GM12878 (cell line): ENCODE data around the gene MCRIP2. TPM values are rescaled to one million over a fixed set of nuclear protein-coding genes. Genes with fewer than 3 reads are reported as not detected.

Experiments used
- ATAC-seq: fragments of 200-7000 bp; cut with Tn5 transposase; 3 replicates; pipeline ENCODE4 v1.9.1; 2020; ENCODE audit warnings: mild to moderate bottlenecking, moderate library complexity
- BruUV-seq: library from RNA; stranded (reverse); fragments of 400-500 nt; replicated peaks from 2 replicates; lab custom pipeline; 2021; lab: Mats Ljungman, UMichigan
- CTCF ChIA-PET: fragments of 300-600 bp; sonication (Branson Sonifier 250); formaldehyde crosslinking; extraction: SDS; loops from one replicate; lab custom pipeline; 2021; ENCODE audit warnings: inconsistent platforms; lab: Yijun Ruan, JAX
- POLR2A ChIA-PET: fragments of 350-600 bp; formaldehyde crosslinking; extraction: SDS; loops from one replicate; lab custom pipeline; 2021; ENCODE audit warnings: inconsistent platforms; lab: Charles Lee
- RAD21 ChIA-PET: fragments of 300-600 bp; sonication (Branson Sonifier 250); formaldehyde crosslinking; loops from one replicate; lab custom pipeline; 2023; ENCODE audit warnings: antibody characterized with exemption; ENCODE audit not compliant: unreplicated experiment; lab: Charles Lee
- SMC1A ChIA-PET: fragments of 300-600 bp; sonication (Branson Sonifier 250); formaldehyde crosslinking; loops from one replicate; lab custom pipeline; 2023; ENCODE audit not compliant: unreplicated experiment, uncharacterized antibody; lab: Charles Lee
- DNase-seq: peaks from one replicate; pipeline ENCODE4 v3.0.0-alpha.2; 2011; ENCODE audit warnings: low read depth, low spot score
- FAIRE-seq: peaks from 3 replicates; lab custom pipeline; 2011; peaks lifted over from hg19 to GRCh38; lab: Jason Lieb, UNC
- H2AFZ ChIP-seq: 2 replicates; pipeline ENCODE4 v1.6.0; 2011; ENCODE audit warnings: low read depth, low read length, control low read depth; ENCODE audit not compliant: control insufficient read depth
- H3K27ac ChIP-seq: 2 replicates; pipeline ENCODE4 v1.5.1; 2011; ENCODE audit warnings: control low read depth; ENCODE audit not compliant: control insufficient read depth, insufficient read depth
- H3K27me3 ChIP-seq, 2 experiments: replicated peaks in 1 of 2; 2 replicates each; pipeline versions ENCODE4 v1.6.0 to v1.6.1; 2011; ENCODE audit warnings: low read length in 1 of 2; ENCODE audit not compliant: control insufficient read depth in 2 of 2, insufficient read depth in 2 of 2
- H3K36me3 ChIP-seq, 2 experiments: 2 replicates each; pipeline ENCODE4 v1.5.1; 2011; ENCODE audit warnings: low read length in 1 of 2; ENCODE audit not compliant: control insufficient read depth in 2 of 2, insufficient read depth in 2 of 2
- H3K4me1 ChIP-seq: 2 replicates; pipeline ENCODE4 v1.6.1; 2011; ENCODE audit warnings: mild to moderate bottlenecking, low read length, moderate library complexity, mixed read lengths; ENCODE audit not compliant: control insufficient read depth, insufficient read depth
- H3K4me2 ChIP-seq: 2 replicates; pipeline ENCODE4 v1.6.0; 2011; ENCODE audit warnings: control low read depth; ENCODE audit not compliant: control insufficient read depth, insufficient read depth
- H3K4me3 ChIP-seq: fragments of 200-600 bp; sonication (generic); 2 replicates; pipeline ENCODE4 v1.5.1; 2016
- H3K79me2 ChIP-seq: 2 replicates; pipeline ENCODE4 v1.6.0; 2011; ENCODE audit warnings: low read length; ENCODE audit not compliant: control insufficient read depth, insufficient read depth
- H3K9ac ChIP-seq: 2 replicates; pipeline ENCODE4 v1.8.0; 2011; ENCODE audit warnings: low read length, control low read depth, mixed read lengths; ENCODE audit not compliant: control insufficient read depth, insufficient read depth
- H3K9me3 ChIP-seq: replicated peaks from 3 replicates; pipeline ENCODE4 v1.5.1; 2011; ENCODE audit warnings: mild to moderate bottlenecking, low read length; ENCODE audit not compliant: control insufficient read depth, insufficient read depth
- H4K20me1 ChIP-seq: 2 replicates; pipeline ENCODE4 v1.6.0; 2011; ENCODE audit not compliant: control insufficient read depth, insufficient read depth
- CBFB ChIP-seq: IDR thresholded peaks from 2 replicates; pipeline ENCODE4 v1.6.1; 2016; ENCODE audit warnings: antibody characterized with exemption, low read depth
- CREM ChIP-seq: IDR thresholded peaks from 2 replicates; pipeline ENCODE4 v1.6.1; 2014; ENCODE audit warnings: antibody characterized with exemption, low read depth
- CUX1 ChIP-seq: IDR thresholded peaks from 2 replicates; pipeline ENCODE4 v1.6.1; 2012; ENCODE audit warnings: improper control_type of control experiment, low read depth, low read length; ENCODE audit not compliant: insufficient replicate concordance
- EP300 ChIP-seq, 2 experiments: fragments of 150-350 bp in 1 of 2; IDR thresholded peaks; 2 replicates each; pipeline ENCODE4 v1.6.1; 2011 to 2012; ENCODE audit warnings: low read depth in 2 of 2, low read length in 2 of 2, borderline replicate concordance in 1 of 2, improper control_type of control experiment in 1 of 2, inconsistent platforms in 1 of 2; ENCODE audit not compliant: control insufficient read depth in 1 of 2
- FOXK2 ChIP-seq: fragments of 450-650 bp; IDR thresholded peaks from 2 replicates; pipeline ENCODE4 v1.6.1; 2017; ENCODE audit warnings: mild to moderate bottlenecking, moderate library complexity
- HSF1 ChIP-seq: fragments of 150-350 bp; IDR thresholded peaks from 2 replicates; pipeline ENCODE4 v1.6.1; 2014; ENCODE audit warnings: mild to moderate bottlenecking, low read depth, low read length
- IRF5 ChIP-seq: fragments of 450-650 bp; IDR thresholded peaks from 2 replicates; pipeline ENCODE4 v1.6.1; 2017; ENCODE audit warnings: borderline replicate concordance
- NR2F1 ChIP-seq: fragments of 450-650 bp; conservative IDR thresholded peaks from 2 replicates; pipeline ENCODE4 v1.6.1; 2017; ENCODE audit warnings: mild to moderate bottlenecking
- NRF1 ChIP-seq: conservative IDR thresholded peaks from 2 replicates; pipeline ENCODE4 v1.6.1; 2011; ENCODE audit warnings: mild to moderate bottlenecking, low read depth, low read length, improper control_type of control experiment
- PKNOX1 ChIP-seq: fragments of 450-650 bp; IDR thresholded peaks from 2 replicates; pipeline ENCODE4 v1.6.1; 2016; ENCODE audit warnings: mild to moderate bottlenecking
- USF2 ChIP-seq: IDR thresholded peaks from 2 replicates; pipeline ENCODE4 v1.6.1; 2011; ENCODE audit warnings: low read depth, low read length, improper control_type of control experiment, borderline replicate concordance
- WGBS: methylation state at CpG from one replicate; pipeline ENCODE4 v1.1.6; 2016; ENCODE audit warnings: low lambda C conversion rate; ENCODE audit not compliant: insufficient replicate concordance, insufficient coverage; ENCODE audit errors: missing lambda C conversion rate; 5-methylcytosine and 5-hydroxymethylcytosine counted together
- in situ Hi-C: fragments of 300-500 bp; cut with MboI; formaldehyde crosslinking; loops from 9 replicates; pipeline ENCODE4 v1.14.3; 2018; ENCODE audit warnings: mixed read lengths
- intact Hi-C: fragments of 100-400 bp; cut with micrococcal nuclease; formaldehyde crosslinking; loops from one replicate; pipeline ENCODE4 v1.14.2; 2022; ENCODE audit not compliant: unreplicated experiment
- polyA plus RNA-seq, 11 experiments: library from polyadenylated mRNA; depleted of rRNA in 4 of 11; unstranded in 6 of 11; stranded (reverse) in 5 of 11; fragments of >200 nt; fragmentation: Nextera tagmentation in 4 of 11; fragmentation: Illumina TruSeq in 1 of 11; extraction: Ambion mirVana in 4 of 11; extraction: Trizol in 1 of 11; gene quantifications; 1 replicate in 1 of 11; 2 replicates in 10 of 11; pipeline versions ENCODE4 v1.2.1 to v1.2.3, GENCODE V29; 2011 to 2016; ENCODE audit warnings: inconsistent platforms in 2 of 11, missing spikeins in 2 of 11, low read depth in 1 of 11
- total RNA-seq, 4 experiments: library from RNA; depleted of rRNA in 3 of 4; stranded (reverse); fragments of >200 nt in 3 of 4; fragmentation: Illumina TruSeq in 1 of 4; extraction: Trizol in 1 of 4; gene quantifications; 2 replicates each; pipeline versions ENCODE4 v1.2.1 to v1.2.3, GENCODE V29; 2013 to 2021

MCRIP2 gene
- total and polyA plus RNA-seq, 10 of the 15 experiments (the other 5 are each of a cell fraction or from before 2014, with no cell fraction given) = 0.19 to 93.1 (median 57.9) TPM

- FAIRE-seq = peak; percentile 98
- peak within 1 kb of the TSS; percentile 95 for H3K4me2 ChIP-seq
- TF ChIP-seq HSF1 (no peak), CBFB (no peak), IRF5 (no peak), CUX1 (no peak), NR2F1 (peak; percentile 95), NRF1 (no peak), FOXK2 (no peak), CREM (peak; percentile 79; the same call in 1 of the 2 replicates), PKNOX1 (no peak), USF2 (peak; percentile 92), EP300 (IDR thresholded peaks at IDR 0.05; ENCODE audit: borderline replicate concordance in 1 of 2, control insufficient read depth in 1 of 2, low read depth in 2 of 2, low read length in 2 of 2) (no peak)
These were observed 7.4 kb downstream of the MCRIP2 start, which contains the start of gene WDR90 for GRCh38 chr16:648781-649589. TSS of gene WDR90 (plus strand) at chr16:649365. CDS start at chr16:649417, 52 bp downstream.

More at GRCh38 chr16:648781-649589, 7.4 kb downstream of the MCRIP2 start, which contains the start of gene WDR90:
- Histone ChIP-seq H3K27ac (peak within 1 kb of the TSS; percentile 80), H4K20me1 (no peaks in the 10 kb centered on the region), H3K36me3 (peaks cover 0 to 3% of the 10 kb centered on the region in 2 experiments; a peak in 2 of 4 replicates), H3K4me1 (peaks cover 9% of the 10 kb centered on the region), H3K9me3 (no peaks in the 10 kb centered on the region), H2AFZ (peak within 1 kb of the TSS; percentile 76), H3K27me3 (no peaks in the 10 kb centered on the region), H3K4me3 (peak within 1 kb of the TSS; percentile 70), H3K9ac (peak within 1 kb of the TSS; percentile 92), H3K79me2 (peaks cover 19% of the 10 kb centered on the region)
- DNase-seq (peak; percentile 61), ATAC-seq (peak; percentile 93)
- 1% methylated on average over 77 of the region's 91 CpGs for WGBS
- ChIA-PET CTCF (interaction anchor here (1.2 to 3.1 kb wide), 4 partner anchors 10 to 19 kb away, joined by 5 to 11 read pairs (median 9); partner anchors contain the start of genes METTL26 and RHOT2), RAD21 (interaction anchor here (1.8 to 3.4 kb wide), 2 partner anchors 12 kb away, joined by 7 to 13 read pairs; partner anchors contain the start of gene METTL26), POLR2A (interaction anchor here (1.0 to 1.2 kb wide), 2 partner anchors 13 to 19 kb away, joined by 3 to 4 read pairs; partner anchors contain the start of genes METTL26 and RHOT2), SMC1A (interaction anchor here (0.8 kb wide), 1 partner anchor 12 kb away, joined by 5 read pairs; the partner anchor contains the start of gene METTL26)
- intact Hi-C loops = no loop called here
- BruUV-seq = TSS peak; percentile 88
- in situ Hi-C loops = no loop called here
